Upper lobe of right lung (tissue), 1 donor: ENCODE data around the gene RNF212B. TPM values are rescaled to one million over a fixed set of nuclear protein-coding genes. Genes with fewer than 3 reads are reported as not detected.
"Not testable (repeated sequence)": the region's sequence is repeated elsewhere in the genome, so short reads cannot be mapped to it uniquely, and the experiment has no call there.

Source experiments
- ATAC-seq: fragments of 200-7000 bp; cut with Tn5 transposase; one replicate; pipeline ENCODE4 v1.9.1; 2020; ENCODE audit warnings: mild to moderate bottlenecking, moderate library complexity
- DNase-seq: peaks from one replicate; pipeline ENCODE4 v3.0.0-alpha.2; 2020
- H3K27ac ChIP-seq: fragments of 200-600 bp; one replicate; pipeline ENCODE4 v1.8.0; 2022
- H3K27me3 ChIP-seq: fragments of 200-600 bp; one replicate; pipeline ENCODE4 v1.8.0; 2022; ENCODE audit warnings: mild to moderate bottlenecking
- H3K36me3 ChIP-seq: fragments of 200-600 bp; one replicate; pipeline ENCODE4 v1.8.0; 2022
- H3K4me1 ChIP-seq: fragments of 200-600 bp; one replicate; pipeline ENCODE4 v1.8.0; 2022
- H3K4me3 ChIP-seq: fragments of 200-600 bp; one replicate; pipeline ENCODE4 v1.8.0; 2022; ENCODE audit warnings: mild to moderate bottlenecking
- H3K9me3 ChIP-seq: fragments of 200-600 bp; one replicate; pipeline ENCODE4 v1.8.0; 2022
- CTCF ChIP-seq: fragments of 200-600 bp; IDR thresholded peaks from one replicate; pipeline ENCODE4 v1.8.0; 2022; ENCODE audit warnings: antibody characterized with exemption
- intact Hi-C: fragments of 100-400 bp; cut with DNase I; formaldehyde crosslinking; loops from one replicate; pipeline ENCODE4 v1.11.0; 2022
- total RNA-seq: library from RNA; stranded (reverse); fragmentation: NEBNext Ultra II Directional; extraction: Animal tissue kit (Norgen Biotek cat#: 25700); gene quantifications from one replicate; pipeline ENCODE4 v1.2.1, GENCODE V29; 2021
- donor health status: DM: no; HTN: yes; CAD: no; lungs with severe emphysema.

RNF212B gene
- total RNA-seq, 1 donor from 2014 or later = not detected

GRCh38 chr14:23217032-23218020 lies 20.4 kb upstream of the RNF212B start:
- H3K36me3 ChIP-seq = no peaks in the 10 kb centered on the region
- H3K27ac ChIP-seq = no peak overlapping the region
- H3K4me3 ChIP-seq = no peak overlapping the region
- intact Hi-C loops = no loop called here
- no peak for TF ChIP-seq CTCF
- DNase-seq (no peak), ATAC-seq (no peak)
- H3K9me3 ChIP-seq = no peaks in the 10 kb centered on the region
- peaks cover 5% of the 10 kb centered on the region for H3K27me3 ChIP-seq
- no peaks in the 10 kb centered on the region for H3K4me1 ChIP-seq

GRCh38 chr14:23219075-23219474 lies 18.7 kb upstream of the RNF212B start:
- no peak for TF ChIP-seq CTCF
- Histone ChIP-seq H3K4me1 (no peaks in the 10 kb centered on the region), H3K27ac (no peak overlapping the region), H3K27me3 (peaks cover 5% of the 10 kb centered on the region), H3K9me3 (no peaks in the 10 kb centered on the region), H3K4me3 (no peak overlapping the region), H3K36me3 (no peaks in the 10 kb centered on the region)
- ATAC-seq (no peak), DNase-seq (no peak)
- intact Hi-C loops = no loop called here

GRCh38 chr14:23224958-23225357 lies 12.8 kb upstream of the RNF212B start:
- intact Hi-C loops, DNase-seq, H3K4me1 ChIP-seq, H3K36me3 ChIP-seq, H3K27ac ChIP-seq, H3K9me3 ChIP-seq, H3K4me3 ChIP-seq, ATAC-seq, H3K27me3 ChIP-seq: not testable (repeated sequence)

GRCh38 chr14:23227566-23227965 lies 10.2 kb upstream of the RNF212B start:
- DNase-seq = no peak
- Histone ChIP-seq H3K27me3 (no peaks in the 10 kb centered on the region), H3K27ac (no peak overlapping the region), H3K36me3 (no peaks in the 10 kb centered on the region), H3K4me3 (no peak overlapping the region), H3K9me3 (no peaks in the 10 kb centered on the region), H3K4me1 (no peaks in the 10 kb centered on the region)
- TF ChIP-seq CTCF = no peak
- no peak for ATAC-seq
- intact Hi-C loops = no loop called here

GRCh38 chr14:23228812-23229211 lies 8.9 kb upstream of the RNF212B start:
- no peaks in the 10 kb centered on the region for H3K36me3 ChIP-seq
- ATAC-seq = peak; percentile 51
- no peak overlapping the region for H3K27ac ChIP-seq
- H3K9me3 ChIP-seq = no peaks in the 10 kb centered on the region
- no peaks in the 10 kb centered on the region for H3K27me3 ChIP-seq
- TF ChIP-seq CTCF = no peak
- H3K4me3 ChIP-seq = no peak overlapping the region
- no peak for DNase-seq
- intact Hi-C loops = no loop called here
- no peaks in the 10 kb centered on the region for H3K4me1 ChIP-seq

- H3K27me3 ChIP-seq, intact Hi-C loops, H3K36me3 ChIP-seq, H3K4me3 ChIP-seq, H3K27ac ChIP-seq, H3K9me3 ChIP-seq, H3K4me1 ChIP-seq, DNase-seq, ATAC-seq: not testable (repeated sequence)
Measured at GRCh38 chr14:23232241-23232808, 5.4 kb upstream of the RNF212B start.
